ENCODE data around the gene RPS26.
A peak's percentile ranks its signal among the peaks of the same experiment; 100 is the strongest.

Gene RPS26

DNA sequence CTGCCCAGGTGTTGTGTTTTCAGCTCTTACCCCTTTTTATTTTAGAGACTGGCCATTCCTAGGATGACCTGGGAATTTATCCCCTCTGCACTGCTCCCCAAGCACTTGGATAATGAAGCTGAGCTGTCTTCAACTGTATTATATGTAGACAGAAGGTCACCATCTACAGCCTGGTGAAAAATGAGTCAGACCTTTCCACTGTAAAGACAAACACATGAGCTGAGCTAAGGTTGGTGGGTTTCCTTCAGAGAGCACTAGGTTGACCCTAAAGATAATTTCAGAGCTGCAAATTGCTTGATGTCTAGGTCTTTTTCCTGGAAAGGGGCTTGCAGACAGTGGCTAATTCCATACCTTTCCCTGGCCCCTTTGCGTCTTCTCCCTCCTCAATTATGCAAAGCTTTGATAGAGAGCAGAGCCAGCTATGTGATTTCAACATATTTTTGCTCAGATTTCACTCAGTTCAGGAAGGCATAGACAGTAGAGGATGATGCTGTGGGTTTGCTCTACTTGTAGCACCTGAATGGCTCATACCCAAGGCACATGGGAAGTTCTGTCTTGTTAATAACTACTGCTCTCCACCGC lies 30.1 kb upstream of the RPS26 start:
- Mint-ChIP-seq H3K4me1 (ENCODE audit: low read depth) (peaks cover 34% of the 10 kb centered on the region), H3K4me3 (no peak overlapping the region), H3K36me3 (ENCODE audit: low read depth) (no peaks in the 10 kb centered on the region), H3K27ac (peak overlapping the region; percentile 8), H3K27me3 (no peaks in the 10 kb centered on the region), H3K9me3 (no peaks in the 10 kb centered on the region)
- no peak for DNase-seq

DNA sequence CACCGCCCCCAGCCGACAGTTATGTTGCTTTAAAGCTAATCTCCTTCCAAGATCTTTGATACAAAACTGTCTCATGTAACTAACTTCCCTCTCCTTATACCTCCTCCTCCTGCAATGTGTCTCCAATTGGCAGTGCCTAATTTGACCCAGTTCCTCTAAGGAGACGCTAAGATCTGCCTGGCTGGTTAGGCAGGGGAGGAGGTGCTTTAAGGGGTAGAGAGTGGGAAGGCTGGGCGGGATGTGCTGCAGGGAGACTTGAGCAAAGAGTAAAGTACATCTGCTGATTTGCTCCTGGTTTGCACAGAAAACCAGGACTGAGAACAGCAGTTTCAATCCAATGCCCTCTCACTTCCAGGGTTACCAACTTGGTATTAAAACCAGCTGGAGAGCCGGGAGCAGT lies 28.2 kb upstream of the RPS26 start:
- Mint-ChIP-seq H3K9me3 (no peaks in the 10 kb centered on the region), H3K4me1 (ENCODE audit: low read depth) (peaks cover 23% of the 10 kb centered on the region), H3K4me3 (no peak overlapping the region), H3K27ac (no peak overlapping the region), H3K36me3 (ENCODE audit: low read depth) (no peaks in the 10 kb centered on the region), H3K27me3 (no peaks in the 10 kb centered on the region)
- no peak for DNase-seq

DNA sequence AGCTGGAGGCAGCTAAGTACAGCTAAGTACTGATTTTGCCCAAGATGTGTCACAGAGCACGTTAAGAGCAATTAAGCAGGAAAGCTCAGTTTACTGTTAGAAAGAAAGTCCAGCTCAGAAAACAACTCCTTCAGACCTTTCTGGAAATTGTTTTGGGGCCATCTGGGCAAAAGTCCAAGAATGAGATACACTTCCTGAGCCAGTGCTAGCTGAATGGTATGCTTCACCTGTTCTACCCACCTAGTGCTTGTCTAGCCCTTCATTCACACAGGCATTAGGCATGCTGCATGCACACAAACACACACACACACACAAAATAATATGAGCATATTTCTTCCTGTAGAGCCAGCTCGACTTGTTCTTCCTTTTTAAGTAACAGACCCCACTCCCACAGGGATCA lies 27.5 kb upstream of the RPS26 start:
- H3K27me3 Mint-ChIP-seq: no peaks in the 10 kb centered on the region

DNA sequence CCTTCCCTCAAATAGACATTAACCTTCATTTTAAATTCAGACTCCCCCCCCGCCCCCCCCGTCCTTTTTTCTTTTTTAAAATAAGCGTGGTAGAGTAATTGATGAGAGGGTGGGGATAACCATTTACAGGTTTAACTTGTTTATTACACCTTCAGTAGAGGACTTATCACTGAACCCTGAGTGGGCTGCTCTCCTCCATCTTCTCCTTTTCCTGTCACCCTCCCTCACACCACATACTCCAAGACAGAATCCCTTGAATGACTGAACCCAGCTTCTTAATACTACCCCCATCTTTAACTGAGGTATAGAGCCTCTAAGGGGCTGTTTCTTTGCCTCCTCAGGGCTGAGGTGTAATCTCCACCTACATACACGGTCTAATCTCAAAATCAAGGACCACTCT lies 24.5 kb upstream of the RPS26 start:
- no peaks in the 10 kb centered on the region for H3K9me3 Mint-ChIP-seq
- H3K4me1 Mint-ChIP-seq (ENCODE audit: low read depth): peaks cover 30% of the 10 kb centered on the region
- peaks cover 3% of the 10 kb centered on the region for H3K36me3 Mint-ChIP-seq (ENCODE audit: low read depth)
- DNase-seq: no peak
- no peak overlapping the region for H3K27ac Mint-ChIP-seq
- no peak overlapping the region for H3K4me3 Mint-ChIP-seq
- no peaks in the 10 kb centered on the region for H3K27me3 Mint-ChIP-seq

More for the DNA sequence above, 27.5 kb upstream of the RPS26 start:
- no peak overlapping the region for H3K27ac Mint-ChIP-seq
- no peak overlapping the region for H3K4me3 Mint-ChIP-seq
- H3K9me3 Mint-ChIP-seq: no peaks in the 10 kb centered on the region
- peaks cover 18% of the 10 kb centered on the region for H3K4me1 Mint-ChIP-seq (ENCODE audit: low read depth)
- no peaks in the 10 kb centered on the region for H3K36me3 Mint-ChIP-seq (ENCODE audit: low read depth)
- DNase-seq: no peak

DNA sequence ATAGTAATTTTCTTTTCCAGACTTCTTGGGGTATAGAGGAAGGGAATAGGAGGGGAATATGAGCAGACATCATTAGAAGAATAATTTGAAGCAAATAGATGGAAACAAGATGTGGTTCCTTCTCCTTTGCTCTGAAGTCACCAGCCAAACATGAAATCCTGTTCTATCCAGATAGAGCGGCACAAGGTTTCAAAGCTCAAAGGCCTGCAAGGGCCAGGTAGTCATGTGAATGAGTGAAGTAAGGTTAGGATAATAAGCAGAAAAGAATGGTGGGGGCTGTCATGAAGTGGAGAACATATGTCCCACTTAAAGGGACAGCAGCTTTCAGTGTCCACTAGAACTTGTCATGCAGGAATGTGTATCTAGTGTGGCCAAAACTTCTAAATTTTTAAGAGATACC lies 23.4 kb upstream of the RPS26 start:
- H3K4me1 Mint-ChIP-seq (ENCODE audit: low read depth): peaks cover 35% of the 10 kb centered on the region
- no peaks in the 10 kb centered on the region for H3K27me3 Mint-ChIP-seq

DNA sequence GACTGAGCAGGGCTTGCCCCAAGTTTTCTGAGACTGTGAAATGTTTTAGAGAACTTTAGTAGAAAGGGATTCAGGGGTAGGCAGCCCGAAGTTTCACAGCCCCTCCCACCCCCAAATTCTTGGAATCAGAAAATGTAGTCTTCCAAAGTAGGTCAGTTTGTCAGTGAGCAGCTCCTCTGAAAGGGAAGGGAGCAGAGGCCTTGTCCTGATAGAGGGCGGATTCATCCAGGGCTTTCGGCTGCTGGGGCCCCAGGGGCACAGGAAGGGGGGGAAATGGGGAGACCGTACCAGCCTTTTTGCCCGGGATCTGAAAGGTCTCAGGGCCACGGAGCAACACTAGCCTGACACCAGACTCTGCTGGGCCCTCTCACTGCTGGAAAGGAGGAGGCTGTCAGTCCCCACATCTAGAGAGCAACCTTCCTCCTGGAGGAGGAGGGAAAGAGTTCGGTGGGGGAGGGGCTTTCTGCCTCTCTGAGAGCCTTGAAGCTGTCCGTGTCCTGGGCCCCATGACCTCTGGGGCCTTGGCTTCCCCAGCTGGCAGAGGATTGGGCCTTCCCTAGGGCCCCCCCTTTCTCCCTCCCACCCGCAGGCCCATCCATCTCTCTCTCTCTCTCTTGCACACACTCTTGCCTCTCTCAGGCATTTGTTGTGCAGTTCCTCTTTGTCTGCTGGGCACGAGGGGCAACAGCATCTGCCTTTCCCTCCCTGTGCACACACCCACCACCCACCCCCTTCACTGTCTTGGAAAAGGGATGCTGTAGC lies 21.1 kb upstream of the RPS26 start, which contains the start of gene IKZF4:
IKZF4 (plus strand) TSS at position 621 of the 762 bp plus-strand sequence. CDS start 451 bp downstream, outside the sequence.
- H3K36me3 Mint-ChIP-seq (ENCODE audit: low read depth): peaks cover 16% of the 10 kb centered on the region
- peak; percentile 52 for DNase-seq
- H3K9me3 Mint-ChIP-seq: no peaks in the 10 kb centered on the region
- peaks cover 35% of the 10 kb centered on the region for H3K4me1 Mint-ChIP-seq (ENCODE audit: low read depth)
- peak within 1 kb of the TSS; percentile 85 for H3K4me3 Mint-ChIP-seq
- peak within 1 kb of the TSS; percentile 96 for H3K27ac Mint-ChIP-seq
- H3K27me3 Mint-ChIP-seq: no peaks in the 10 kb centered on the region

More for the DNA sequence above, 23.4 kb upstream of the RPS26 start:
- Mint-ChIP-seq H3K27ac (no peak overlapping the region), H3K36me3 (ENCODE audit: low read depth) (peaks cover 3% of the 10 kb centered on the region), H3K9me3 (no peaks in the 10 kb centered on the region), H3K4me3 (no peak overlapping the region)
- DNase-seq: no peak

DNA sequence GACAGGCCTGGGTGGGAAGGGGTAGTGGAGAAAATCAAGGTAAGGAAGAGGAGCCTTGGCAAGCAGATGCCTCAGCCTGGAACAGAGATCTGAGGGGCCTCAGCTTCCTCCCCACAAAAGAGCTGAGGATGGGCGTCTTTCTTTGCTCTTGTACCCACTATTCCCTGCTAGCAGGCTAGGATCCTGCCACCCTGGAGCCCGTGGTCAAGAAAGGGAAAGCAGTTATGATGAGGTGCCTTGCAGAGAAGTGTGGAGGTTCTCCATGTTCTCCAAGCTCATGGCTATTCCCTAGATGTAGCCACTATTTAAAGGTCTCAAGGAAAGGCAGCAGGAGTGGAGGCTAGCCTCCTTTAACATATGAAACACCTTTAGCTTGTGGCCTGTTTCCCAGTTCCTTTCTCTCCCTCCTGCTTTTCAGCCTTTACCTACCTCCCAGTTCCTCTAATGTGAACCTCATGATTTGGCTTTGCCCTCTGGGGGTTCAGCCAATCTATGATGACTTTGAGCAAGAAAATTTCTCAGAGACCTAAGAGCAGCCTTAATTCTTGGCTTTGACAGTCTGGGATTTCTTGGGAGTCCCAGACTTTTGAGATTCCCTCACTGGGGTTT lies 19.7 kb upstream of the RPS26 start:
- H3K9me3 Mint-ChIP-seq: no peaks in the 10 kb centered on the region
- no peaks in the 10 kb centered on the region for H3K27me3 Mint-ChIP-seq
- H3K27ac Mint-ChIP-seq: peak overlapping the region; percentile 96
- H3K4me1 Mint-ChIP-seq (ENCODE audit: low read depth): peaks cover 31% of the 10 kb centered on the region
- H3K4me3 Mint-ChIP-seq: peak overlapping the region; percentile 85
- peaks cover 27% of the 10 kb centered on the region for H3K36me3 Mint-ChIP-seq (ENCODE audit: low read depth)
- no peak for DNase-seq

DNA sequence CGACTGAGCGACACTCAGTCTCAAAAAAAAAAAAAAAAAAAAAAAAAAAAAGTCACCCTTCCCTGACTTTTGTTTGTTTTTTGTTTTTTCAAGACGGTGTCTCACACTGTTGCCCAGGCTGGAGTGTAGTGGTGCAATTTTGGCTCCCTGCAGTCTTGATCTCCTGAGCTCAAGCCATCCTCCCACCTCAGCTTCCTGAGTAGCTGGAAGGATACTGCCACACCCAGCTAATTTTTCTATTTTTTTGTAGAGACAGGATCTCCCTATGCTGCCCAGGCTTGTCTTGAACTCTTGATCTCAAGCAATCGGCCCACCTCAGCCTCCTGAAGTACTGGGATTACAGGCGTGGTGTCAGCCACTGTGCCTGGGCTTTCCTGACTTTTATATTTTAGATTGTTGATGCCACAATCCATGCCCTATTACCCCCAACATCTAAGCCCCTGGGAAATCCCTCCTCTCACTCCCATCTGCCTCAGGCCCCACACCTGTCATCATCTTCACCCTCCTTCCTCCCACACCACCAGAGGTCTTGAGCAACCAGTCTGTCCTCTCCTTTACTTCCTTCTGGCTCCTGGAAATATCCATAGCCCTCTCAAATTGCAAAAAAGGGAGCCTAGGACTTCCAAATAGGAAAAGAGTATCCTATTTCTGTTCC lies 13.1 kb upstream of the RPS26 start:
- Mint-ChIP-seq H3K27ac (peak overlapping the region; percentile 9), H3K4me1 (ENCODE audit: low read depth) (peaks cover 36% of the 10 kb centered on the region), H3K9me3 (no peaks in the 10 kb centered on the region), H3K4me3 (no peak overlapping the region), H3K36me3 (ENCODE audit: low read depth) (peaks cover 80% of the 10 kb centered on the region), H3K27me3 (no peaks in the 10 kb centered on the region)
- no peak for DNase-seq

DNA sequence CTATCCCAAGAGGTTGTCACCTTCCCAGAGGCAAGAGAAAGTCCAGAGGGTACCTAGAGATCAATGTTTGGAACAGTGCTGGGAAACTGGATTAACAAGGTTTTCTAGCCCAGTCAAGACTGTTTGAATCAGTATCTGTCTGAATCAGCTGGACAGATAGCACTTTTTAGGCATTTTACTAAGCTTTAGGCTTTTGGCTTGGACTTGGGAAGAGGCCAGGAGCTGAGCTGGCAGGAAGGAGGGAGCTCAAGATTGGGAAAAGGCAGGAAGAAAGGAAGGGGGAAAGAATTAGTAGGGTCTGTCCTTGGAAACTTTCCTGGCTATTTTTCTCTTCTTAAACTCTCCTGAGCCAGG lies 12.6 kb upstream of the RPS26 start:
- DNase-seq: no peak
- H3K36me3 Mint-ChIP-seq (ENCODE audit: low read depth): peaks cover 83% of the 10 kb centered on the region
- H3K27ac Mint-ChIP-seq: peak overlapping the region; percentile 40
- no peaks in the 10 kb centered on the region for H3K9me3 Mint-ChIP-seq
- H3K4me3 Mint-ChIP-seq: no peak overlapping the region
- no peaks in the 10 kb centered on the region for H3K27me3 Mint-ChIP-seq
- peaks cover 35% of the 10 kb centered on the region for H3K4me1 Mint-ChIP-seq (ENCODE audit: low read depth)

DNA sequence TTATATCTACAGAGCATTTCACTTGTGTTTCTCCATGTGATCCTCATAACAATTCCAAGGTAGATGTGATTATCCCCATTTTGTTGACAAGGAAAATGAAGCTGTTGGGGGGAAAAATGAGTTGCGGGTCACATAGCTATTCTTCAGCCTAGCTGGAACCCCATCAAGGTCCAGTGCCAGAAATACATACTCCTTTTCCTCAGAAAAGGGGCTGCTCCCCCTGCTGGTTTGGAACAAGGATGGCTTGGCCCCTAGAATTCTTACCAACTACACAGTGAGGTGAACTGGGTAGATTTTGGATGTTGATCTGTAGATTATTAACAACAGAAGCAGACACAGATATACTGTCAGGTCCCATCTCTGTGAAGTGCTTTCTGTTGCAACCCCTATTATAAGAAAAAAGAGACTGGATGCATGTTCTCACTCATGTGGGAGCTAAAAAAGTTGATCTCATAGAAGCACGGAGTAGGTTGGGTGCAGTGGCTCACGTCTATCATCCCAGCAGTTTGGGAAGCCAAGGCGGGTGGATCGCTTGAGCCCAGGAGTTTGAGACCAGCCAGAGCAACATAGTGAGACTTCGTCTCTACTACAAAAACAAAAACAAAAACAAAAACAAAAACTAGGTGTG lies 11.9 kb upstream of the RPS26 start:
- Mint-ChIP-seq H3K4me1 (ENCODE audit: low read depth) (peaks cover 41% of the 10 kb centered on the region), H3K36me3 (ENCODE audit: low read depth) (peaks cover 85% of the 10 kb centered on the region)
- DNase-seq: peak; percentile 40

DNA sequence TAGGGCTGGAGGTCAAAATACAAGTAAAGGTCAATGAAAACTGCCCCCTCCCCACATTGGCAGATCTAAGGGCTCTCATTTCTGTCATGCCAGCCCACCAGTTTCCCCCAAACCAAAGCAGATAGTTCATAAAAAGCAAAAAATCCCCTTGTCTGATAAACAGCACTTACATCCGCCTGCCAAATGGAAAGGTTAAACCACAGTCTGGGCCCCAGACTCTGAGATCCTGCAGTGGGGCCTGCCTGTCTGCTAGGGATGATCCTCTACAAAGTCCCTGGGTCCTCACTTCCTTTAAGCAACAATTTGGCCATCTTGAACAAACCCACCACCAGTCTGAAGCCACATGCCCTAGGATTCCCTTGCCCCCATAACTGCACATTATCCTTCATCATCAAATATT lies 9.7 kb upstream of the RPS26 start:
- H3K4me1 Mint-ChIP-seq (ENCODE audit: low read depth): peaks cover 45% of the 10 kb centered on the region
- peak overlapping the region; percentile 82 for H3K27ac Mint-ChIP-seq
- peak overlapping the region; percentile 37 for H3K4me3 Mint-ChIP-seq
- no peaks in the 10 kb centered on the region for H3K27me3 Mint-ChIP-seq
- H3K36me3 Mint-ChIP-seq (ENCODE audit: low read depth): peaks cover 86% of the 10 kb centered on the region
- peak; percentile 36 for DNase-seq
- no peaks in the 10 kb centered on the region for H3K9me3 Mint-ChIP-seq

More for the DNA sequence above, 11.9 kb upstream of the RPS26 start:
- H3K4me3 Mint-ChIP-seq: no peak overlapping the region
- H3K27ac Mint-ChIP-seq: peak overlapping the region; percentile 65
- H3K27me3 Mint-ChIP-seq: no peaks in the 10 kb centered on the region
- H3K9me3 Mint-ChIP-seq: no peaks in the 10 kb centered on the region

DNA sequence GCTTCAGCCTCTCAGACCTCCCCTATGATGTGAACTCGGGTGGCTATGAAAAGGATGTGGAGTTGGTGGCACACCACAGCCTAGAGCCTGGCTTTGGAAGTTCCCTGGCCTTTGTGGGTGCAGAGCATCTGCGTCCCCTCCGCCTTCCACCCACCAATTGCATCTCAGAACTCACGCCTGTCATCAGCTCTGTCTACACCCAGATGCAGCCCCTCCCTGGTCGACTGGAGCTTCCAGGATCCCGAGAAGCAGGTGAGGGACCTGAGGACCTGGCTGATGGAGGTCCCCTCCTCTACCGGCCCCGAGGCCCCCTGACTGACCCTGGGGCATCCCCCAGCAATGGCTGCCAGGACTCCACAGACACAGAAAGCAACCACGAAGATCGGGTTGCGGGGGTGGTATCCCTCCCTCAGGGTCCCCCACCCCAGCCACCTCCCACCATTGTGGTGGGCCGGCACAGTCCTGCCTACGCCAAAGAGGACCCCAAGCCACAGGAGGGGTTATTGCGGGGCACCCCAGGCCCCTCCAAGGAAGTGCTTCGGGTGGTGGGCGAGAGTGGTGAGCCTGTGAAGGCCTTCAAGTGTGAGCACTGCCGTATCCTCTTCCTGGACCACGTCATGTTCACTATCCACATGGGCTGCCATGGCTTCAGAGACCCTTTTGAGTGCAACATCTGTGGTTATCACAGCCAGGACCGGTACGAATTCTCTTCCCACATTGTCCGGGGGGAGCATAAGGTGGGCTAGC lies 7.0 kb upstream of the RPS26 start:
- H3K4me1 Mint-ChIP-seq (ENCODE audit: low read depth): peaks cover 55% of the 10 kb centered on the region
- peaks cover 73% of the 10 kb centered on the region for H3K36me3 Mint-ChIP-seq (ENCODE audit: low read depth)
- no peaks in the 10 kb centered on the region for H3K9me3 Mint-ChIP-seq
- no peaks in the 10 kb centered on the region for H3K27me3 Mint-ChIP-seq
- peak; percentile 40 for DNase-seq
- H3K27ac Mint-ChIP-seq: peak overlapping the region; percentile 59
- peak overlapping the region; percentile 33 for H3K4me3 Mint-ChIP-seq

DNA sequence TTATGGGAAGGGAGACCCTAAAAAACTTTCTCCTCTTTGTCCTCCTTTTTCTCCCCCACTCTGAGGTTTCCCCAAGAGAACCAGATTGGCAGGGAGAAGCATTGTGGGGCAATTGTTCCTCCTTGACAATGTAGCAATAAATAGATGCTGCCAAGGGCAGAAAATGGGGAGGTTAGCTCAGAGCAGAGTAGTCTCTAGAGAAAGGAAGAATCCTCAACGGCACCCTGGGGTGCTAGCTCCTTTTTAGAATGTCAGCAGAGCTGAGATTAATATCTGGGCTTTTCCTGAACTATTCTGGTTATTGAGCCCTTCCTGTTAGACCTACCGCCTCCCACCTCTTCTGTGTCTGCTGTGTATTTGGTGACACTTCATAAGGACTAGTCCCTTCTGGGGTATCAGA lies 4.6 kb upstream of the RPS26 start:
- Mint-ChIP-seq H3K9me3 (no peaks in the 10 kb centered on the region), H3K27me3 (no peaks in the 10 kb centered on the region), H3K4me3 (no peak overlapping the region), H3K4me1 (ENCODE audit: low read depth) (peaks cover 58% of the 10 kb centered on the region), H3K36me3 (ENCODE audit: low read depth) (peaks cover 60% of the 10 kb centered on the region), H3K27ac (peak overlapping the region; percentile 39)
- DNase-seq: no peak

Data from activated T-cell treated with anti-CD3 and anti-CD28 coated beads, Interleukin-2, amount 50 U/mL, for 24 hours (primary cell).